WERI-Rb-1 (cell line): ENCODE results near the gene CIT.

Experiments
- DNase-seq: peaks from one replicate; pipeline ENCODE4 v3.0.0-alpha.2; 2020
- H3K27ac ChIP-seq: fragments of 250-450 bp; sonication (Bioruptor Pico); 2 replicates; pipeline ENCODE4 v1.5.1; 2020; ENCODE audit warnings: mild to moderate bottlenecking, moderate library complexity
- H3K27me3 ChIP-seq: fragments of 250-450 bp; sonication (Bioruptor Pico); 2 replicates; pipeline ENCODE4 v1.5.1; 2021; ENCODE audit warnings: mild to moderate bottlenecking, low read depth, moderate library complexity; ENCODE audit not compliant: insufficient read depth, severe bottlenecking
- H3K36me3 ChIP-seq: fragments of 250-450 bp; sonication (Bioruptor Pico); 2 replicates; pipeline ENCODE4 v1.5.1; 2020; ENCODE audit warnings: mild to moderate bottlenecking, moderate library complexity
- H3K4me3 ChIP-seq: 2 replicates; pipeline ENCODE4 v1.5.1; 2011; ENCODE audit warnings: low read depth, mild to moderate bottlenecking, control low read depth, low read length
- H3K9me3 ChIP-seq: fragments of 250-450 bp; sonication (Bioruptor Pico); 2 replicates; pipeline ENCODE4 v1.5.1; 2021; ENCODE audit warnings: mild to moderate bottlenecking, moderate library complexity; ENCODE audit not compliant: severe bottlenecking
- TF ChIP-seq, protein P1 (sequence below): IDR thresholded peaks from 2 replicates; pipeline ENCODE4 v1.5.1; 2011; ENCODE audit warnings: low read depth, mild to moderate bottlenecking, control low read depth, inconsistent platforms, low read length

Gene CIT

DNA sequence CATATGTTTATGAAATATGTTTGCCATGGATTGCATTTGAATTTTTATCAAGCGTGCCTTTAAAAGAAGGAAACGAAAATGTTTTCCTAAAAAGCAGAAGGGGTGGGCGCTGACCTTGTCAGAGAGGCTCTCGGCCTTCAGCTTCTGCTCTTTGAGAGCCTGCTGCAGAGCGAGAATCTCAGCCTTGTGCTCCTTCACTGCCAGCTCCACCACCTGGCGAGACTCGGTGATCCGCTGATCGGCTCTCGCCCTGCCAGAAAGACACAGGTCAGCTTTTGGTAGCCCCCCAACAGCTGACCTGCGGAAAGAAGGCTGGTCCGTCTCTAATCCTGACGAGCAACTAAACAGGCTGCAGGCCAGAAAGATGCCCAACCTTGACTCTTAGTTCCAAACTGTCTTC is 146.7 kb downstream of the CIT start:
- Histone ChIP-seq H3K36me3 (peaks cover 58% of the 10 kb centered on the region), H3K27me3 (no peaks in the 10 kb centered on the region)
- TF ChIP-seq, protein P1, sequence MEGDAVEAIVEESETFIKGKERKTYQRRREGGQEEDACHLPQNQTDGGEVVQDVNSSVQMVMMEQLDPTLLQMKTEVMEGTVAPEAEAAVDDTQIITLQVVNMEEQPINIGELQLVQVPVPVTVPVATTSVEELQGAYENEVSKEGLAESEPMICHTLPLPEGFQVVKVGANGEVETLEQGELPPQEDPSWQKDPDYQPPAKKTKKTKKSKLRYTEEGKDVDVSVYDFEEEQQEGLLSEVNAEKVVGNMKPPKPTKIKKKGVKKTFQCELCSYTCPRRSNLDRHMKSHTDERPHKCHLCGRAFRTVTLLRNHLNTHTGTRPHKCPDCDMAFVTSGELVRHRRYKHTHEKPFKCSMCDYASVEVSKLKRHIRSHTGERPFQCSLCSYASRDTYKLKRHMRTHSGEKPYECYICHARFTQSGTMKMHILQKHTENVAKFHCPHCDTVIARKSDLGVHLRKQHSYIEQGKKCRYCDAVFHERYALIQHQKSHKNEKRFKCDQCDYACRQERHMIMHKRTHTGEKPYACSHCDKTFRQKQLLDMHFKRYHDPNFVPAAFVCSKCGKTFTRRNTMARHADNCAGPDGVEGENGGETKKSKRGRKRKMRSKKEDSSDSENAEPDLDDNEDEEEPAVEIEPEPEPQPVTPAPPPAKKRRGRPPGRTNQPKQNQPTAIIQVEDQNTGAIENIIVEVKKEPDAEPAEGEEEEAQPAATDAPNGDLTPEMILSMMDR: no peak

DNA sequence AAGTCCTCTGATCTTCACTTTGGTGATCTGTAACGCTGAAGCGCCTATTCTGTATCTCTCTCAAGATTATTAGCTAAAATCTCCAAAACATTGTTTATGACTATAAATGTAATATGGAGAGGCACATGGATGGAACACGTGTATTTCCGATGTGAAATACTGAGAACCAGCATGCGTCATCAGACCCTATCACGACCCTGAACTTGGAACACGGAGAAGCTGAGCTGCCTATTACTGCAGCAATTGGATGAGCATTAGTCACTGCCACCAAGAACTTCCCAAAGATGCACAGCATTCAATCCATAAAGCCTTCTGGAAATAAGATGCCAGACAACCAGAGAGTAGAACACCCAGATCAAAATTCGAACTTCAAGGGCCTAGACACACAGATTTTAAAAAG is 147.2 kb downstream of the CIT start:
- TF ChIP-seq, protein P1: no peak
- H3K4me3 ChIP-seq: no peak overlapping the region
- H3K27ac ChIP-seq: no peak overlapping the region
- no peaks in the 10 kb centered on the region for H3K9me3 ChIP-seq
- no peak for DNase-seq
- no peaks in the 10 kb centered on the region for H3K27me3 ChIP-seq
- peaks cover 53% of the 10 kb centered on the region for H3K36me3 ChIP-seq

More for the DNA sequence above, 146.7 kb downstream of the CIT start:
- no peaks in the 10 kb centered on the region for H3K9me3 ChIP-seq
- no peak for DNase-seq
- no peak overlapping the region for H3K27ac ChIP-seq
- no peak overlapping the region for H3K4me3 ChIP-seq

DNA sequence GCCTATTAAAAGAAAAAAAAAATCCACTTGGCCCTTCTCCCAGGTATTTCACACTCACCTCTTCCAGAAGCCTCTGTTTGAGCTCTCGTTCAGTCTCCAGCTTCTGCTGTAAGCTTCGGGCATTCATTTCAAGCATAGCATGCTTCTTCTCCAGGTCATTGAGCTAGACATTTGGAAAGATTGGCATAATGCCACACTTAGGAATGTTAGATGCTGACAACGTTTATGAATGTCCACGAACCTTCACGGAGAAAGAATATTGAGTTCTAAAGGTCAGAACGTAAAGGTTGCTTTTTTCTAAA is 148.7 kb downstream of the CIT start:
- Histone ChIP-seq H3K27me3 (no peaks in the 10 kb centered on the region), H3K27ac (no peak overlapping the region), H3K36me3 (peaks cover 38% of the 10 kb centered on the region), H3K4me3 (no peak overlapping the region), H3K9me3 (no peaks in the 10 kb centered on the region)
- DNase-seq: no peak
- TF ChIP-seq, protein P1: no peak

DNA sequence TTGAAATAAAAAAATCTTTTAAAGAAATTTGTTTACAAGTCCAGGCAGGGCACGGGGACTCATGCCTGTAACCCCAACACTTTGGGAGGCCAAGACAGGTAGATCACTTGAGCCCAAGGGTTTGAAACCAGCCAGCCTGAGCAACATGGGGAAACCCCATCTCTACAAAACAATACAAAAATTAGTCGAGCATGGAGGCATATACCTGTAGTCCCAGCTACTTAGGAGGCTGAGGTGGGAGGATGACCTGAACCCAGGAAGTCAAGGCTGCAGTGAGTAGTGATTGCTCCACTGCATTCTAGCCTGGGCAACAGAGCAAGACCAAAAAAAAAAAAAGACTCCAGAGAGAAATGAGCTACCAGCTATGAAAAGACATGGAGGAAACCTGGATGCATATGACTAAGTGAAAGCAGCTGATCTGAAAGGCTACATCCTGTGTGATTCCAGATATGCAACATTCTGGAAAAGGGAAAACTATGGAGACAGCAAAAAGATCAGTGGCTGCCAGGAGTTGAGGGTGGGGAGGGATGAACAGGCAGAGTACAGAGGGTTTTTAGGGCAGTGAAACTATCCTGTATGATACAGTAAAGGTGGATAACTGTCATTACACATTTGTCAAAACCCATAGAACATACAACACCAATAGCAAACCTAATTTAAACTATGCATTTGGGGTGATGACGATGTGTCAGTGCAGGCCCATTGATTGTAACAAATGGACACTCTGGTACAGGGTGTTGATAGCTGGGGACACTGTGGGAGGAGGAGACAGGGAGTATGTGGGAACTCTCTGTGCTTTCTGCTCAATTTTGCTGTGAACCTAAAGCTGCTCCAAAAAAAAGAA is 149.3 kb downstream of the CIT start:
- Histone ChIP-seq H3K27me3 (no peaks in the 10 kb centered on the region), H3K9me3 (no peaks in the 10 kb centered on the region), H3K36me3 (peaks cover 35% of the 10 kb centered on the region), H3K27ac (no peak overlapping the region), H3K4me3 (no peak overlapping the region)
- DNase-seq: no peak
- TF ChIP-seq, protein P1: no peak

DNA sequence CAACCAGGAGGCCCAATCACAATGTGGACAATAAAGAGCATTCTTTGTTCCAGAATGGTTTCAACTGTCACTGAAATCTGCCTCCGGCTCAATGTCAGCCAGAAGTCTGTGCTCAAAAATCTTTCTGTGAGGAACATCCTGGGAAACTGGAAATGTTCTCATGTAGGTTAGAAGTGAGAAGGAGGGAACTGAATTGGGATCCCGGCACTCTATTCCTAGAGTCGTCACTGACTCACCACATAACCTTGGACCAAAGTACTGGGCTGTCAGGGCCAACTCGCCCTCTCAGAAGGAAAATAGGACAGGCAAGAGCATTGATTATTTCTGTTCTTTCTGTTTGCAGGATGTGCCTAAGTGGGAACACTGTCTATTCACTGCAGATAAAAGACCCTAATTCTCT is 151.6 kb downstream of the CIT start:
- Histone ChIP-seq H3K27ac (no peak overlapping the region), H3K9me3 (no peaks in the 10 kb centered on the region), H3K36me3 (peaks cover 34% of the 10 kb centered on the region), H3K27me3 (no peaks in the 10 kb centered on the region), H3K4me3 (no peak overlapping the region)
- TF ChIP-seq, protein P1: no peak
- no peak for DNase-seq

DNA sequence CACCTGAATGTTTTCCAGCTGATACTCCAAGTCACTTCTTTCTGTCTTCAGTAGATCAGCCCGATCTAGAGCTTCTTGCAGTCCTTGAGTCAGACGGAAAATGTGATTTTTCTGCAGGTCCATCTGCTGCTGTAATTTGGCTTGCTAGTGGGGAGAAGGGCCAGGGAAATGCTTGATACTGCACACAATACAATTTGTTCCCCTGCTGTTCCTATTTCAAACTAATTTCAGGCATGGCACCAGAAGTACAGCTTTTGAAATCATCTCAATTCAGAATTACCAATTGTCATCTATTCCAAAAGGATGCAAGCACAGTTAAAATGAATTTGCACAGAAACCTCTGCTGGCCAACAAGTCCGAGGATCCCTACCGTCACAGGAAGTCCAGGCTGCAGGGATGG is 155.8 kb downstream of the CIT start:
- no peak overlapping the region for H3K4me3 ChIP-seq
- TF ChIP-seq, protein P1: no peak
- H3K27ac ChIP-seq: no peak overlapping the region
- no peaks in the 10 kb centered on the region for H3K27me3 ChIP-seq
- peaks cover 42% of the 10 kb centered on the region for H3K36me3 ChIP-seq
- no peaks in the 10 kb centered on the region for H3K9me3 ChIP-seq
- DNase-seq: no peak
